Spleen (tissue), 13 donors: Measurements from ENCODE around the gene SPNS2. TPM values are rescaled to one million over a fixed set of nuclear protein-coding genes. Genes with fewer than 3 reads are reported as not detected.

Experiments used
- DNase-seq: peaks from one replicate; pipeline ENCODE4 v3.0.0-alpha.2; 2020
- H3K27ac ChIP-seq, 8 donors: fragments of 200-600 bp; sonication (generic) in 7 of 8; 1 replicate in 4 of 8; 2 replicates in 4 of 8; pipeline versions ENCODE4 v1.5.0 to v1.8.0; 2016 to 2021; ENCODE audit warnings: inconsistent platforms in 4 of 8, mild to moderate bottlenecking in 4 of 8, moderate library complexity in 1 of 8
- H3K27me3 ChIP-seq, 7 donors: fragments of 200-600 bp; sonication (generic) in 6 of 7; replicated peaks in 1 of 7; 1 replicate in 4 of 7; 2 replicates in 3 of 7; pipeline versions ENCODE4 v1.5.0 to v1.8.0; 2016 to 2021; ENCODE audit warnings: inconsistent platforms in 3 of 7, mild to moderate bottlenecking in 1 of 7
- H3K36me3 ChIP-seq, 6 donors: fragments of 200-600 bp; sonication (generic) in 5 of 6; 1 replicate in 4 of 6; 2 replicates in 2 of 6; pipeline versions ENCODE4 v1.5.0 to v1.8.0; 2016 to 2021; ENCODE audit warnings: inconsistent platforms in 2 of 6
- H3K4me1 ChIP-seq, 6 donors: fragments of 200-600 bp; sonication (generic) in 5 of 6; 1 replicate in 3 of 6; 2 replicates in 3 of 6; pipeline versions ENCODE4 v1.5.0 to v1.8.0; 2016 to 2021; ENCODE audit warnings: inconsistent platforms in 3 of 6
- H3K4me3 ChIP-seq, 8 donors: fragments of 200-600 bp; sonication (generic) in 7 of 8; 1 replicate in 4 of 8; 2 replicates in 4 of 8; pipeline versions ENCODE4 v1.5.0 to v1.8.0; 2016 to 2021; ENCODE audit warnings: inconsistent platforms in 4 of 8, mild to moderate bottlenecking in 4 of 8, moderate library complexity in 2 of 8
- H3K9me3 ChIP-seq, 8 donors: fragments of 200-600 bp; sonication (generic) in 7 of 8; 1 replicate in 4 of 8; 2 replicates in 4 of 8; pipeline versions ENCODE4 v1.5.0 to v1.8.0; 2016 to 2021; ENCODE audit warnings: inconsistent platforms in 4 of 8
- CTCF ChIP-seq, 11 experiments: fragments of 200-600 bp in 7 of 11; fragments of 450-650 bp in 4 of 11; sonication (generic) in 4 of 11; IDR thresholded peaks in 8 of 11; conservative IDR thresholded peaks in 3 of 11; 1 replicate in 7 of 11; 2 replicates in 4 of 11; pipeline versions ENCODE4 v1.4.0 to v1.8.0; 2016 to 2021; ENCODE audit warnings: antibody characterized with exemption in 11 of 11, inconsistent platforms in 4 of 11, mild to moderate bottlenecking in 1 of 11
- POLR2A ChIP-seq, 3 donors: fragments of 450-650 bp; IDR thresholded peaks; one replicate each; pipeline ENCODE4 v1.5.1; 2017; ENCODE audit warnings: antibody characterized with exemption in 3 of 3, mild to moderate bottlenecking in 1 of 3
- POLR2AphosphoS5 ChIP-seq, 3 donors: sonication (generic); formaldehyde crosslinking; IDR thresholded peaks; one replicate each; pipeline ENCODE4 v1.5.1; 2017; ENCODE audit warnings: antibody characterized with exemption in 3 of 3
- WGBS, 5 donors: extraction: QIAGEN DNeasy Blood & Tissue Kit in 3 of 5; methylation state at CpG; one replicate each; pipeline versions ENCODE4 v1.1.5 to v1.1.7; 2013 to 2018; 5-methylcytosine and 5-hydroxymethylcytosine counted together
- intact Hi-C: fragments of 100-400 bp; cut with DNase I; formaldehyde crosslinking; loops from one replicate; pipeline ENCODE4 v1.15.0; 2023; ENCODE audit warnings: low total_unique reads
- long read RNA-seq, 2 donors: transcript quantifications; one replicate each; lab custom pipeline, GENCODE V29; 2026
- polyA plus RNA-seq, 3 donors: library from polyadenylated mRNA; stranded (reverse); fragments of 200-250 nt; gene quantifications; one replicate each; pipeline ENCODE4 v1.2.1, GENCODE V29; 2013
- total RNA-seq, 7 donors: library from RNA; depleted of rRNA in 3 of 7; stranded (reverse); fragments of >200 nt in 3 of 7; fragmentation: NEBNext Ultra II Directional in 4 of 7; extraction: Animal tissue kit (Norgen Biotek cat#: 25700) in 4 of 7; gene quantifications; one replicate each; pipeline versions ENCODE4 v1.1.0 to v1.2.1, GENCODE V29; 2016 to 2021
- donor health status: healthy with polysubstance abuse.
- donor health status: DM: no; HTN: no; CAD: no; lungs with moderate emphysema.
- donor health status: DM: no; HTN: no; CAD: no.
- donor health status: Bipolar disorder and iron deficiency.
- donor health status: healthy.
- donor health status: DM: no; HTN: no; CAD: no.
- donor health status: DM: yes; HTN: yes; CAD: no.

SPNS2 gene
- total RNA-seq (10 to 100 TPM; 19.6 to 53.5 (median 36.6) TPM), polyA plus RNA-seq (10 to 100 TPM in 2 of 3 donors, 1 to 10 TPM in 1; 8.1 to 20.4 (median 13.2) TPM)
- long read RNA-seq, donor 1, partial matches to known transcripts = 5 of 5 reads
- long read RNA-seq, donor 1, other reads (novel, unspliced or antisense) = 0 of 5 reads
- long read RNA-seq, donor 2, partial matches to known transcripts = 0 of 2 reads
- long read RNA-seq, donor 2, other reads (novel, unspliced or antisense) = 0 of 2 reads

DNA sequence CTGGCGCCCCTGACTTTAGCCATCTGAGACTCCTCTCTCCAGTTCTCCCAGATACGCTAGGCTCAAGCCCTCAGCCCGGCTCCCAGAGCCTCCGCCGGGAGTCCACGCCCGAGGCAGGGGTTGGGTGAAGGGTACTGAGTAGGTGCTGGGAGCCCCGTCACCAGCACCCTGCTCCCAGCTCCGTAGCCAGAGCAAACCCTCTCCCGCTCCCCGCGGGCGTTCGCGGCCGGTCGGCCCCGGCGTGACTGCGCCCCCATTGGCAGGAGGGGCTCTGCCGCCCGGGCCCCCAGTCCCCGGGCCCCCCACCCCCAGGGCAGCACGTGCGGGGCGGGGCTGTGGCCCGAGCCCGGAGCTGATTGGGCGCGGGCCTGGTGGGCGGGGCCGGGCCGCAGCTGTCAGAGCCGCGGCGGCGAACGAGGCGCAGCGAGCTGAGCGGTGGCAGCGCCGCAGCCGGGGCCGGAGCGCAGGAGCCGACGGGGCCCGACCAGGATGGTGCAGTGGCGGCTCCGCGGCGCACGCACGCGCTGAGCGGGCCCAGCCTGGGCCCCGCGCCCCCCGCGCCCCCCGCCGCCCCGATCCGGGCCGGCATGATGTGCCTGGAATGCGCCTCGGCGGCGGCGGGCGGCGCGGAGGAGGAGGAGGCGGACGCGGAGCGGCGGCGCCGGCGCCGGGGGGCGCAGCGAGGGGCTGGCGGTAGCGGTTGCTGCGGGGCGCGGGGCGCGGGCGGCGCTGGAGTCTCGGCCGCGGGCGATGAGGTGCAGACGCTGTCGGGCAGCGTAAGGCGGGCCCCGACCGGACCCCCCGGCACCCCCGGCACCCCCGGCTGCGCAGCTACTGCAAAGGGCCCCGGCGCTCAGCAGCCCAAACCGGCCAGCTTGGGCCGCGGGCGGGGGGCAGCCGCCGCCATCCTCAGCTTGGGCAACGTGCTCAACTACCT, at the start of gene SPNS2:
SPNS2 (plus strand) TSS at position 421 of the 937 bp plus-strand sequence; CDS start at position 588, 167 bp downstream.
- Histone ChIP-seq H3K27me3 (peaks cover 0 to 58% (median 21%) of the 10 kb centered on the region in 7 donors), H3K9me3 (no peaks in the 10 kb centered on the region), H3K27ac (peak within 1 kb of the TSS; percentile 23 to 81 (median 70)), H3K4me3 (peak within 1 kb of the TSS; percentile 45 to 80 (median 62)), H3K4me1 (peaks cover 26 to 68% (median 49%) of the 10 kb centered on the region in 6 donors), H3K36me3 (no peaks in the 10 kb centered on the region)
- WGBS, 5 donors = 1 to 3% (median 2%) methylated on average over 20 to 117 of the region's 117 CpGs
- peak in 1 of 3 donors; percentile 21 for TF ChIP-seq POLR2A (IDR thresholded peaks at IDR 0.05)
- TF ChIP-seq CTCF (IDR thresholded peaks at IDR 0.05 in 8 of 11, conservative IDR thresholded peaks at IDR 0.05 in 3 of 11) = no peak
- TF ChIP-seq POLR2AphosphoS5 (IDR thresholded peaks at IDR 0.05) = peak in 2 of 3 donors; percentile 74 to 79
- intact Hi-C loops = no loop called here
- DNase-seq = peak; percentile 91

GRCh38 chr17:4449736-4450135, 48.9 kb upstream of the SPNS2 start:
- TF ChIP-seq POLR2A (IDR thresholded peaks at IDR 0.05) (no peak), CTCF (IDR thresholded peaks at IDR 0.05 in 8 of 11, conservative IDR thresholded peaks at IDR 0.05 in 3 of 11) (no peak), POLR2AphosphoS5 (IDR thresholded peaks at IDR 0.05) (peak; percentile 61 to 83 (median 77))
- Histone ChIP-seq H3K27me3 (no peaks in the 10 kb centered on the region), H3K9me3 (no peaks in the 10 kb centered on the region), H3K36me3 (no peaks in the 10 kb centered on the region), H3K4me1 (peaks cover 17 to 65% (median 41%) of the 10 kb centered on the region in 6 donors), H3K4me3 (no peak overlapping the region), H3K27ac (peak overlapping the region in 6 of 8 donors; percentile 38 to 73 (median 58))
- WGBS, 5 donors = 29 to 60% (median 36%) methylated on average over 11 of the region's 11 CpGs
- intact Hi-C loops = no loop called here
- DNase-seq = no peak

GRCh38 chr17:4450710-4451316, 47.9 kb upstream of the SPNS2 start:
- TF ChIP-seq POLR2A (IDR thresholded peaks at IDR 0.05) = no peak
- no peak for TF ChIP-seq CTCF (IDR thresholded peaks at IDR 0.05 in 8 of 11, conservative IDR thresholded peaks at IDR 0.05 in 3 of 11)
- peak in 2 of 3 donors; percentile 33 to 43 for TF ChIP-seq POLR2AphosphoS5 (IDR thresholded peaks at IDR 0.05)
- 74 to 88% (median 79%) methylated on average over 14 of the region's 14 CpGs for WGBS, 5 donors
- H3K27ac ChIP-seq = peak overlapping the region in 1 of 8 donors; percentile 73
- H3K4me3 ChIP-seq = no peak overlapping the region
- H3K36me3 ChIP-seq = no peaks in the 10 kb centered on the region
- DNase-seq = no peak
- H3K4me1 ChIP-seq = peaks cover 17 to 56% (median 35%) of the 10 kb centered on the region in 6 donors
- intact Hi-C loops = no loop called here
- H3K27me3 ChIP-seq = no peaks in the 10 kb centered on the region
- H3K9me3 ChIP-seq = no peaks in the 10 kb centered on the region
